Islet of Langerhans (tissue), 1 donor: Measurements from ENCODE around the gene HIGD1A.

Source experiments
- FAIRE-seq: peaks from one replicate; lab custom pipeline; 2011; peaks lifted over from hg19 to GRCh38; lab: Jason Lieb, UNC

Gene HIGD1A

DNA sequence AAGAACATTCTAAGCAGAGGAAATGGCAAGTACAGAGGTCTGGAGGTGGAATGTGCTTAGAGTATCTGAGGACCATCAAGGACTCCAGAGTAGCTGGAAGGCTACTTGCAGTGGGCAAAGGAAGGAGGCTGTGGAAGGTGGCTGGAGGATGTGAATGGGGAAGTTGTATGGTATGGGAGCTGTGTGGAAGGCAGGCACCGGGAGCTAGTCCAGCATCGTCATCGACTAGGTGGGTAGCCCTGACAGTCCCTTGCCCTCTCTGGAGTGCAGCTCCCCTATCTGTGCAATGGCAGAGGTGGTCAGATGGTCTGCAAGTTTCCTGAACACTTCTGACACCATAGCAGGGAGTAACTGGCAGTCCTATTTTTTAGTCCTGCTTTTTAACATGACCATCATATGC is 50.5 kb downstream of the HIGD1A start:
- no peak for FAIRE-seq

GRCh38 chr3:42752961-42753360 is 51.3 kb downstream of the HIGD1A start:
- no peak for FAIRE-seq

DNA sequence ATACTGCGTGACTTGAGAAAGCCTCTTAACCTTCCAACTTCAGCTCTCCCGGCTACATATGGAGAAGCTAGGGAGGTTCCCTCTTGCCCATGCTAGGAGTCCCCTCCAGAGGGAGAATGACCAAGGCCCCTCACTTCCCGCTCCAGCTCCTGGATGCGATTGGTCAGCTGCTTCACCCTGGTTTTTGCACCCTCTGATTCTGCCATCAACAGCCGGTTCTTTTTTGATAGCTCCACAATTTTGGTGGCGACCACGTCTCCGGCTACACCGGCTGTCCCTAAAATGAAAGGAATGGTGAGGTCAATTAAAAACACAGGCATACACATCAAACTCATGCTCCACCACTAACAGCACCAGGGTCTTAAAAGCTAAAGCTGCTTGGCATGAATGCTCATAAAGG is 51.8 kb downstream of the HIGD1A start:
- FAIRE-seq: no peak

- no peak for FAIRE-seq
Measured at GRCh38 chr3:42751609-42752008, 52.7 kb downstream of the HIGD1A start.

DNA sequence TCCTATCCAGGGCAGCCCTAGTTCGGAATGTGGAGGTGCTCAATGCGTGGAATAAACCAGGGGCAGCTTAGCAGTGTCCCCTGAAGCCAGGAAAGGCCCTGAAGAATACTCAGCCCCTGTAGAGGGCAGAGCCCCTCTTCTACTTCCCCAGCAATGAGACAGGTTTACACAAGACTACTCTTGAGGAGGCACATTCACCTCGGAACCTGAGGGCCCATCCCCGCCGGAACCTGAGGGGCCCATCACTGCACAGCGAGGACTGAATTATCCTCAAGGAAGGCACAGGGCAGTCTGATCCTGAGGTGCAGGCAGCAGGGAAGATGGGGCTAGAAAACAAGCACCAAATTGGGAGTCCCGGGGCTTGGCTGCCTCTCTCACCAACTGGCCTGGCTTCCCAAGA is 53.5 kb downstream of the HIGD1A start:
- no peak for FAIRE-seq

GRCh38 chr3:42749753-42750231 is 54.5 kb downstream of the HIGD1A start:
- no peak for FAIRE-seq

DNA sequence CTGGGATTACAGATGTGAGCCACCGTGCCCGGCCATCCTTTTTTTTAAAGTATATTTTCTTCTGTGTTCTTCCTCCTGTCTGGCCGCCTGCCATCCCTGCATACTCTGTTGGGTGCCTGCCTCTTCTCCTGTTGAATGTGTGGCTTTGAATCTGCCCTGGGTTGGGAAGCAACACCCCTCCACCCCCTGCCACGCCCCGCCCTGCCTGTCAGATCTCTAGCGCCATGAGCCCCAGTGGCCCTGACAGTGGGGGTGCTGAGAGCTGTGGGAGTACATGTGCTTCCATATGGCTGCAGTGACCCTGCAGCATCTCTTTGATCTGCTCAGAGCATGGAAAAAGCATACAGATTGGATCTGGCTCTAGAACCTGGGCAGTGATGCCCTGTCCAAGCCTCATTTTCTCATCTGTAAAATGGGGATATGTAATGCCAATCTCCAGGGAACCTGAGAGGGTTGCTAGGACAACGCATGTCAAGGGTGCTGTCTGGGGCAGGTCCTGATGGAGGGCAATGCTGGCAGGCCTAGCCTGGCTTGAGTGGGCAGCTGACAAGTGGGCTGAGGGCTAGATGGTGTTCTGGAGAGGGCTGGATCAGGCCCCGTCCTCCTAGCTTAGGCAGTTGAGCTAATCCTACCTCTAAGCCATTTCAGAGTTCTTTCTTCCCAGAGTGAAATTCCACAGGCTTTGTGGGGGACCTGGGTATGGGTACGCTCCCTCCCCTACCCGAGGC is 55.1 kb downstream of the HIGD1A start:
- FAIRE-seq: no peak

GRCh38 chr3:42747581-42747980 is 56.7 kb downstream of the HIGD1A start:
- FAIRE-seq: no peak

- no peak for FAIRE-seq
Measured at GRCh38 chr3:42746455-42747450, 57.5 kb downstream of the HIGD1A start.

- FAIRE-seq: no peak
Measured at GRCh38 chr3:42745776-42746454, 58.4 kb downstream of the HIGD1A start.

DNA sequence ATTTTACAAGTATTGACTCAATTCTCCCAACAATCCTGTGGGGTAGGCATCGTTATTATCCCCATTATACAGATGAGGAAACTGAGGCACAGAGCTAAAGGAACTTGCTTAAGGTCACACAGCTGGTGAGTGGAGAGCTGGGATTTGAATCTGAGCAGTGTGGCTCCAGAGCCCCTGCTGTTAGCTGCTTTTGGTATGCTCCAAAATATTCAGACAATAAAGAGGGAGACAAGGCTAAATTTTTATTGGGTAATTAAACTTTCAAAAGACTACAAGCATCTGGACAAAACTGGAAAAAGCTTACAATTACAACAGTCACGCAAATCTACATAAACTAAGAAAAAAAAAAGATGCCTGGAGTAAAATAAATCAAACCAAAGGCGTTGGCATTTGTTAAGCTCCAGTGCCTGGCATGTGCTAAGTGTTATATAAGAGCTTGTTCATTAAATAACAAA is 59.0 kb downstream of the HIGD1A start:
- FAIRE-seq: no peak

DNA sequence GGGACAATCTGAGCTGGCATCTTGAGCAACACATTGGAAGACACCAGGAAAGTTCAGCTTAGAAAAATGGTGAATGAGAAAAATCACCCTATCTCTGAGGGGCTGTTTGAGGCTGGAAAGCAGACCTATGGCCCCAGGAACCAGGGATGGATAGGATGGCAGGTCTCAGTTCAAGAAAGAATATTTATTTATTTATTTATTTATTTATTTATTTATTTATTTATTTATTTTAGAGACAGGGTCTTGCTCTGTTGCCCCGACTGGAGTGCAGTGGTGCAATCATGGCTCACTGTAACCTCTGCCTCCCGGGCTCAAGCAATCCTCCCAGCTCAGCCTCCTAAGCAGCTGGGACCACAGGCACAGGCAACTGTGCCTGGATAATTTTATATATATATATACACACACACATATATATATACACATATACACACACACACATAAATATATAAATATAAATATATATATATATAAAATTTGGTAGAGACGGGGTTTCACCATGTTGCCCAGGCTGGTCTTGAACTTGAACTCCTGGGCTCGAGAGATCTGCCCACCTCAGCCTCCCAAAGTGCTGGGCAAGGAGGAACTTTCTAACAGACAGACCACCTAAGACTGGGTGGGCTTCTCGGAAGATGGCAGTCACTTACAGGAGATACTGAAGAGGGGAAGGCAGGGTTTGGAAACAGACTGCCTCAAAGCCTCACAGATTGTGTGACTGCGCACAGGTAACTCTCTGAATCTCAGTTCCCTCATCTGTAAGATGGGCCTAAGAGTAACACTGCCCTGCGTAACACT is 60.9 kb downstream of the HIGD1A start:
- FAIRE-seq: no peak

DNA sequence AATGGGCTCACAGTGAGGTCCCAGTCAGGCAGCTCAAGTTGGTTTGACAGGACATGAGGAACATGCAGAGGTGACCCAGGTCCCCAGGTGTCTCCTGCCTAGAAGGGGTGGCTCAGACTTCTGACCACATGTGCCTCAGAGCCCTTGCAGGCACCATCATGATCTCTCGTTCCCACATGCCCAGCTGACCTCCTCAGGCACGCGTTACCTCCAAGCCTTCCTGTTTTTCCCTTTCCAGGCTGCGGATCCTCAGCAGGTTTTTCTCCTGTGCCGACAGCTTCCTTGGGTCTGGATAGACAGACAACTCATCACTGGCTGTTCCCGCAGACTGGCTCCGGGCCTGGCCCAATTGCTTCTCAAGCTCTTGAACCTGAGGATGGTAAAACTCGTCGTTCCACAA is 61.6 kb downstream of the HIGD1A start:
- no peak for FAIRE-seq

DNA sequence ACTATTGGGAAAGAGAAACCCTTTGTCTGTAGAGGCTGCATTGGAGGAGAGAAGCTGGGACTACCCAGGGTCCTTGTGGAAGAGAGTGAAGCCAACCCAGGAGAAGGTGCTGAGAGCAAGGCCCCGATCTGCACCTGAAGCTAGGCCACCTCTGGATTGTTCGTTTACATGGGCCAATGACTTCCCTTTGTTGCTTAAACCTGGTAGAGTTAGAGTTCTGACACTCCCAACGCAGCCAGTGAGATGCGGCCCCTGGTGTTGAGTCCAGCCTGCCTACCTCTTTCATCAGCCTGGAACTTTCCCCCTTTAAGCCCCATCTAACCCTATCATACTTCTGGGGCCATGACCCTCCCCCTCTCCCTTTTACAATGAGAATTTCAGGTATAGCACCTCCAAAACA is 62.0 kb downstream of the HIGD1A start:
- FAIRE-seq: no peak

DNA sequence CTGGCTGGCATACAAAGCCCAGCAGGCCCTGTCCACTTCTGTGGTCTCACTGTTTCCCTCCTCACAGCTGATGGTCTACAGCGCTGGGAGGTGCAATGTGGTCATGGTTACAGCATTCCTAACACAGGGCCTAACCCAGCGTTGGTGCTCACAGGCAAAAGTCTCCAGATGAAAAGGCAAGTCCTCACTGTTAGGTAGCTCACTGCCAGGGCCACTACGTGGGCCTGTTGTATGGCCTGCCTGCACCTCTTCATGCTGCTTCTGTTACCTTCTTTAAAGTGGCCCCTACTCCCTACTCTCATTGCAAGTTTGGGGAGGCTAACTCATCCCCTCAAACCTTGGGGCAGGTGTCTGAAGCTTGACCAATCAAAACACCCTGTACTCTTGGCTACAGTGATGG is 62.5 kb downstream of the HIGD1A start:
- no peak for FAIRE-seq

DNA sequence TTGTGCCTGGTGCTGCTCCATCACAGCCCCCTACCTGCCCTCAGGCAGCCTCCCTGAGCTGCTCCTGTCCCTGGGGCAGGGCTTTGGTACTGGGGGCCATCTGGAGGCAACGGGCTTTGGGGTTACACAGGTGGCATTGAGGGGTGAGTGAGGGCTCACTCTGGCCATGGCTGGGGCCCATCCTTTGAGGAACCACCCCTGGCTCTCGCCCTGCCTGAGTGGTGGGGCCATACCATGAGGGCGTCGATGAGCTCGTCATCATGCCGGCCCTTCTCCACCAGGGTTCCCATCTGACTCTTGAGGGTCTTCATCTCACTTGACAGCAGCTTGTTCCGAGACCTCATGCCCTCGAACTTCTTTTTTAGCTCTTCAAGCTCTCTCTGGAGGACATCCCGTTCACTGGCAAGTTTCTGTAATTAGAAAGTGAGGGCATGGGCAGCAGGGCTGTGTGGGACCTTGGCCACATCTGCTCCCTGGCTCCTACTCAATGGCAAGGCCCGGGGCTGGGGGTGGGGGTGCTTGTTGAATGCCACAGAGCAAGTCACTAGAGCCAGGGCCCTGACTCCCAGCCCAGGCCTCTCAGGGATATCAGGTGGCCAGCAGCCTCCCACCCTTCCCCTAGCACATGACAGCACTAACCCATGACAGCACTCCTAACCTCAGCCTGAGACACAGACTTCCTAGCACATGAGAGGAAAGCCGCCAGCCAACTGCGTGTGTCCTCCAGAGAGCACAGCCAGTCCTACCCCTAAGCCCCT is 64.7 kb downstream of the HIGD1A start:
- no peak for FAIRE-seq

GRCh38 chr3:42736531-42736930 is 67.8 kb downstream of the HIGD1A start:
- FAIRE-seq: no peak

DNA sequence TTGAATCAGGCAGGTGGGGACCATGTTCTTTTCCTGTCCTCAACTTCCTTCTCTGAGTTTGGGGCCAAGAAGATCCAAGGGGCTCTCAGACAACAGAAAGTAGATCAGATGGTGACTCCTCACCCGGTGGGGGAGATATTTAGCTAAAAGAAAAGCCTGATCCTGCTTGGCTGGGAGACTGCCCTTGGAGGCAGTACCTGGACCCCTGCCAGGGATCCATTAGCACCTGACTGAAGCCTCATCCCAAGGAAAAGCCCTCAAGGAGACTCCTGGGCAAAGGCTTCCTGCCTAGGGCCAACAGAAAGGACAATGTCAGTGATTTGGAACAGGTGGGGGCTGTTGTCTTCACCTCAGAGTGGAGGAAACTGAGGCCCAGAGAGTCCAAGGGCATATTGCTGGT is 68.2 kb downstream of the HIGD1A start:
- no peak for FAIRE-seq

GRCh38 chr3:42735615-42736014 is 68.7 kb downstream of the HIGD1A start:
- no peak for FAIRE-seq

GRCh38 chr3:42735019-42735418 is 69.3 kb downstream of the HIGD1A start:
- no peak for FAIRE-seq

DNA sequence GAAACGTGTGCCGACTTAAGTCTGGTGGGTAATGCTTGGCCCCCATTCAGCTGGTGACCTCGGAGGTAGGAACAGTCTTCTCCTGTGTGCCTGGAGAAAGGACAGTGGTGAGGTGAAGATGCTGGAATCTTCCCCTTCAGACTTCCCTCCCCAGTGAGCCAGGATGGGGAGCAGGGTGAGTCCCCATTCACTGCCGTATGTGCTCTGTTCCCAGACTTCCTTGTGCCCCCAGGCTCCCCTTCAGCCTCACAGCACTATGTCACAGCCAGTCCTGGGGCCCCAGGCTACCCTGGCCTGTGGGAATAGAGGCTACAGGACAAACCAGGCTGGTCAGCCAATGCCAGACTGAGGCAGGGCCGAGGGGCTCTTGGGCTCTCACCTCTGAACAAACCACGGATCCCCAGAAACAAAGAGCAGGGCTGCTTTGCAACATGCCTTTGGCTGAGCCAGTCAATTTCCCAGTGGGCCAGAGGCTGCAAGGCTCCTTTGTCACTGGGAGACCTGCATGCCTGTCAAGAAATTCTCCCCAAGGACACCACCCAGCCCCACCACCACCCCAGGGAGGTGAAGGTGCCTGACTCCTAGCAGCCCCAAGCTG is 69.9 kb downstream of the HIGD1A start:
- FAIRE-seq: no peak
